IMR-90 (cell line): ENCODE measurements around the gene TRPC3. TPM values are rescaled to one million over a fixed set of nuclear protein-coding genes. Genes with fewer than 3 reads are reported as not detected.
A peak's percentile ranks its signal among the peaks of the same experiment; 100 is the strongest.

Experiments used
- ATAC-seq: fragments of 200-7000 bp; cut with Tn5 transposase; 2 replicates; pipeline ENCODE4 v1.9.1; 2020; ENCODE audit warnings: low read depth, mild to moderate bottlenecking, moderate library complexity
- BruUV-seq: library from RNA; stranded (reverse); fragments of 400-500 nt; replicated peaks from 2 replicates; lab custom pipeline; 2021; lab: Mats Ljungman, UMichigan
- CTCF ChIA-PET: fragments of 300-600 bp; formaldehyde crosslinking; extraction: SDS; loops from one replicate; lab custom pipeline; 2021; ENCODE audit warnings: antibody characterized with exemption; lab: Yijun Ruan, JAX
- POLR2A ChIA-PET: fragments of 300-600 bp; sonication (Branson Sonifier 250); formaldehyde crosslinking; loops from one replicate; lab custom pipeline; 2022; ENCODE audit warnings: antibody characterized with exemption; ENCODE audit not compliant: unreplicated experiment; lab: Charles Lee
- DNase-seq: peaks from one replicate; pipeline ENCODE4 v3.0.0; 2013
- H2AFZ ChIP-seq: replicated peaks from 2 replicates; pipeline ENCODE3; 2013; ENCODE audit warnings: low read length, mild to moderate bottlenecking; ENCODE audit not compliant: poor library complexity
- H2AK5ac ChIP-seq: 2 replicates; pipeline ENCODE4 v1.6.1; 2013; ENCODE audit warnings: low read depth, low read length, inconsistent platforms
- H2AK9ac ChIP-seq: replicated peaks from 2 replicates; pipeline ENCODE3; 2013; ENCODE audit warnings: mild to moderate bottlenecking, low read depth, low read length, moderate library complexity; ENCODE audit not compliant: poor library complexity
- H2BK120ac ChIP-seq: 2 replicates; pipeline ENCODE4 v1.6.1; 2013; ENCODE audit warnings: low read depth, low read length, inconsistent platforms
- H2BK15ac ChIP-seq: 3 replicates; pipeline ENCODE4 v1.6.1; 2013; ENCODE audit warnings: low read depth, low read length, inconsistent platforms
- H2BK20ac ChIP-seq: 2 replicates; pipeline ENCODE4 v1.6.1; 2013; ENCODE audit warnings: low read depth, mild to moderate bottlenecking, inconsistent platforms, low read length, moderate library complexity
- H2BK5ac ChIP-seq: 2 replicates; pipeline ENCODE4 v1.6.1; 2013; ENCODE audit warnings: mild to moderate bottlenecking, low read depth, low read length, inconsistent platforms; ENCODE audit not compliant: poor library complexity, severe bottlenecking
- H3K14ac ChIP-seq: replicated peaks from 2 replicates; pipeline ENCODE4 v1.6.1; 2013; ENCODE audit warnings: low read depth, low read length, inconsistent platforms
- H3K18ac ChIP-seq: 2 replicates; pipeline ENCODE4 v1.6.1; 2013; ENCODE audit warnings: low read depth, low read length, control low read depth
- H3K23ac ChIP-seq: 2 replicates; pipeline ENCODE4 v1.6.1; 2013; ENCODE audit warnings: low read depth, low read length, inconsistent platforms
- H3K27ac ChIP-seq: 2 replicates; pipeline ENCODE4 v1.5.1; 2013; ENCODE audit warnings: mild to moderate bottlenecking, control low read depth, low read length; ENCODE audit not compliant: insufficient read depth
- H3K27me3 ChIP-seq: 2 replicates; pipeline ENCODE4 v1.6.1; 2013; ENCODE audit warnings: low read length; ENCODE audit not compliant: control insufficient read depth, insufficient read depth
- H3K36me3 ChIP-seq: 2 replicates; pipeline ENCODE4 v1.6.1; 2013; ENCODE audit warnings: low read length, mixed read lengths; ENCODE audit not compliant: control insufficient read depth, insufficient read depth
- H3K4ac ChIP-seq: 2 replicates; pipeline ENCODE4 v1.6.1; 2013; ENCODE audit warnings: low read depth, low read length, inconsistent platforms
- H3K4me1 ChIP-seq: 2 replicates; pipeline ENCODE4 v1.6.1; 2013; ENCODE audit warnings: low read length, mixed read lengths; ENCODE audit not compliant: control insufficient read depth, insufficient read depth
- H3K4me2 ChIP-seq: 2 replicates; pipeline ENCODE4 v1.6.1; 2013; ENCODE audit warnings: low read depth, mild to moderate bottlenecking, control low read depth, low read length, moderate library complexity
- H3K4me3 ChIP-seq: 2 replicates; pipeline ENCODE4 v1.5.1; 2013; ENCODE audit warnings: low read depth, mild to moderate bottlenecking, control low read depth, low read length, moderate library complexity; ENCODE audit not compliant: insufficient read depth
- H3K56ac ChIP-seq: 2 replicates; pipeline ENCODE4 v1.6.1; 2013; ENCODE audit warnings: low read length, inconsistent platforms; ENCODE audit not compliant: insufficient read depth; ENCODE audit errors: extremely low read depth
- H3K79me1 ChIP-seq, 2 experiments: 2 replicates each; pipeline ENCODE4 v1.6.1; 2013; ENCODE audit warnings: low read length in 2 of 2, inconsistent platforms in 1 of 2, low read depth in 1 of 2
- H3K9ac ChIP-seq: 2 replicates; pipeline ENCODE4 v1.6.1; 2013; ENCODE audit warnings: low read depth, low read length, control low read depth
- H3K9me1 ChIP-seq: 2 replicates; pipeline ENCODE4 v1.6.1; 2013; ENCODE audit warnings: low read length, inconsistent platforms; ENCODE audit not compliant: insufficient read depth
- H3K9me3 ChIP-seq: 2 replicates; pipeline ENCODE4 v1.6.1; 2013; ENCODE audit warnings: low read length; ENCODE audit not compliant: control insufficient read depth, insufficient read depth
- H4K20me1 ChIP-seq: 2 replicates; pipeline ENCODE4 v1.6.1; 2013; ENCODE audit warnings: low read length, inconsistent platforms; ENCODE audit not compliant: insufficient read depth
- H4K5ac ChIP-seq: 2 replicates; pipeline ENCODE4 v1.6.1; 2013; ENCODE audit warnings: mild to moderate bottlenecking, low read depth, low read length, control low read depth
- H4K8ac ChIP-seq, 2 experiments: 2 replicates each; pipeline ENCODE4 v1.6.1; 2013; ENCODE audit warnings: low read depth in 2 of 2, low read length in 2 of 2, control low read depth in 1 of 2, inconsistent platforms in 1 of 2
- H4K91ac ChIP-seq: 2 replicates; pipeline ENCODE4 v1.6.1; 2013; ENCODE audit warnings: low read depth, low read length, inconsistent platforms; ENCODE audit not compliant: insufficient read depth
- MXI1 ChIP-seq: IDR thresholded peaks from 2 replicates; pipeline ENCODE4 v1.6.1; 2012; ENCODE audit warnings: low read depth, mild to moderate bottlenecking, low read length, moderate library complexity, borderline replicate concordance
- RAD21 ChIP-seq: IDR thresholded peaks from 2 replicates; pipeline ENCODE4 v1.6.1; 2012; ENCODE audit warnings: low read length, improper control_type of control experiment
- WGBS, 2 experiments: methylation state at CpG; one replicate each; pipeline versions ENCODE4 v1.1.5 to v1.1.7; 2013; ENCODE audit warnings: missing lambda C conversion rate in 2 of 2; ENCODE audit not compliant: insufficient read length in 1 of 2; ENCODE audit errors: extremely low coverage in 2 of 2; 5-methylcytosine and 5-hydroxymethylcytosine counted together
- dilution Hi-C: fragments of 300-500 bp; cut with HindIII; formaldehyde crosslinking; loops from one replicate; pipeline ENCODE4 v1.14.3; 2018; ENCODE audit warnings: low sequenced_read_pairs; ENCODE audit not compliant: unreplicated experiment
- in situ Hi-C: fragments of 300-500 bp; cut with MboI; formaldehyde crosslinking; loops from 3 replicates; pipeline ENCODE4 v1.14.3; 2019; ENCODE audit warnings: low sequenced_read_pairs, inconsistent platforms, mixed read lengths
- intact Hi-C: fragments of 100-400 bp; cut with micrococcal nuclease; formaldehyde crosslinking; loops from 2 replicates; pipeline ENCODE4 v1.10.0; 2022
- polyA plus RNA-seq, 3 experiments: library from polyadenylated mRNA; depleted of rRNA; stranded (reverse); fragments of >200 nt; gene quantifications; 2 replicates each; pipeline ENCODE4 v1.2.3, GENCODE V29; 2012; ENCODE audit warnings: low replicate concordance in 1 of 3
- total RNA-seq: library from RNA; depleted of rRNA; stranded (reverse); fragments of >200 nt; gene quantifications from 2 replicates; pipeline ENCODE4 v1.2.3, GENCODE V29; 2012

The TRPC3 gene
- total and polyA plus RNA-seq, 2 of the 4 experiments (the other 2 are of a cell fraction) = 1.1 to 2.7 TPM

DNA sequence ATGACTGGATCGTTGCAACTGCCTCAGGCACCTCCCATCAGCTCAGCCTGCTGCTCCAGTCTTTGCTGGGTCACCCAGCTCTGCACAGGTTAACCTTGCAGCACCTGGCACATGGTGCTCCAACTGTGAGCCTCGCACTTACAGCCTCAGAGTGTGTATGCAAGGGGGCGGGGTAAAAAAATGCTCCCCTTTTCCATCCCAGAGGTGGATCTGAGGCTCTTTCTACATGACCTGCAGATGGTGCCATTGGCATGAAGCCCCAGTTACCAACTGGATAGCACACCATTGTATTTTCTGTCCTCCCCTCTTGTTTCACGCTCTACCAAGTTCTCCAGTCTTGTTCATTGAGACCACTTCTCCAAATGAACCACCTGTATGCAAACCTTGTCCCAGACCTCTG is 46.2 kb upstream of the TRPC3 start:
- H3K14ac ChIP-seq = no peak overlapping the region
- no peak overlapping the region; a peak in 1 of 4 replicates for H4K8ac ChIP-seq
- H2AFZ ChIP-seq = no peak overlapping the region
- no peak overlapping the region for H3K23ac ChIP-seq
- no peak overlapping the region for H4K91ac ChIP-seq
- no peaks in the 10 kb centered on the region for H4K20me1 ChIP-seq
- in situ Hi-C loops (no loop called here), intact Hi-C loops (no loop called here), dilution Hi-C loops (no loop called here)
- no peaks in the 10 kb centered on the region for H3K79me1 ChIP-seq
- ATAC-seq (no peak), DNase-seq (no peak)
- H3K56ac ChIP-seq = no peak overlapping the region
- H3K4me3 ChIP-seq = no peak overlapping the region
- TF ChIP-seq RAD21 (peak; percentile 16; the same call in 1 of the 2 replicates), MXI1 (no peak)
- H2BK15ac ChIP-seq = no peak overlapping the region
- H2AK5ac ChIP-seq = 0 out of 2 replicates have a peak overlapping the region, but pooled peaks have one; percentile 43
- H3K4ac ChIP-seq = no peak overlapping the region
- CTCF ChIA-PET = no interaction called here
- no peak overlapping the region for H3K18ac ChIP-seq
- no peaks in the 10 kb centered on the region for H3K4me1 ChIP-seq
- H3K27ac ChIP-seq = no peak overlapping the region
- BruUV-seq = no TSS peak
- no peaks in the 10 kb centered on the region; the same call in 1 of the 2 replicates for H3K27me3 ChIP-seq
- no peaks in the 10 kb centered on the region for H3K9me3 ChIP-seq
- H2BK5ac ChIP-seq = no peak overlapping the region
- no peaks in the 10 kb centered on the region for H3K9me1 ChIP-seq
- H3K9ac ChIP-seq = no peak overlapping the region
- no peak overlapping the region for H2BK120ac ChIP-seq
- H2AK9ac ChIP-seq = no peak overlapping the region
- WGBS, 2 experiments = no CpG with 5 or more reads among the region's 4 CpGs
- POLR2A ChIA-PET = no interaction called here
- H2BK20ac ChIP-seq = no peak overlapping the region
- H4K5ac ChIP-seq = no peak overlapping the region
- H3K36me3 ChIP-seq = no peaks in the 10 kb centered on the region
- no peak overlapping the region for H3K4me2 ChIP-seq
